HUES64 (cell line): ENCODE data around the gene MIB1.
A peak's percentile ranks its signal among the peaks of the same experiment; 100 is the strongest.

ENCODE experiments used
- H3K27ac ChIP-seq: 2 replicates; pipeline ENCODE4 v1.7.0; 2013; ENCODE audit warnings: low read depth, low read length, inconsistent platforms
- H3K27me3 ChIP-seq: 2 replicates; pipeline ENCODE4 v1.6.1; 2013; ENCODE audit warnings: mild to moderate bottlenecking, low read length; ENCODE audit not compliant: insufficient read depth
- H3K36me3 ChIP-seq: 2 replicates; pipeline ENCODE4 v1.6.1; 2013; ENCODE audit warnings: mild to moderate bottlenecking, low read length; ENCODE audit not compliant: insufficient read depth
- H3K4me1 ChIP-seq: 2 replicates; pipeline ENCODE4 v1.6.1; 2013; ENCODE audit warnings: mild to moderate bottlenecking, low read length, moderate library complexity; ENCODE audit not compliant: insufficient read depth
- H3K4me3 ChIP-seq: 2 replicates; pipeline ENCODE4 v1.5.1; 2013; ENCODE audit warnings: mild to moderate bottlenecking, low read length, moderate library complexity
- H3K9ac ChIP-seq: 2 replicates; pipeline ENCODE4 v1.6.1; 2013; ENCODE audit warnings: mild to moderate bottlenecking, low read depth, low read length
- H3K9me3 ChIP-seq: 2 replicates; pipeline ENCODE4 v1.6.1; 2013; ENCODE audit warnings: low read depth, low read length; ENCODE audit not compliant: insufficient read depth
- WGBS: fragments of 150-250, 120-280 bp; methylation state at CpG from one replicate; pipeline ENCODE4 v1.1.7; 2013; ENCODE audit warnings: missing lambda C conversion rate; 5-methylcytosine and 5-hydroxymethylcytosine counted together

Gene MIB1

DNA sequence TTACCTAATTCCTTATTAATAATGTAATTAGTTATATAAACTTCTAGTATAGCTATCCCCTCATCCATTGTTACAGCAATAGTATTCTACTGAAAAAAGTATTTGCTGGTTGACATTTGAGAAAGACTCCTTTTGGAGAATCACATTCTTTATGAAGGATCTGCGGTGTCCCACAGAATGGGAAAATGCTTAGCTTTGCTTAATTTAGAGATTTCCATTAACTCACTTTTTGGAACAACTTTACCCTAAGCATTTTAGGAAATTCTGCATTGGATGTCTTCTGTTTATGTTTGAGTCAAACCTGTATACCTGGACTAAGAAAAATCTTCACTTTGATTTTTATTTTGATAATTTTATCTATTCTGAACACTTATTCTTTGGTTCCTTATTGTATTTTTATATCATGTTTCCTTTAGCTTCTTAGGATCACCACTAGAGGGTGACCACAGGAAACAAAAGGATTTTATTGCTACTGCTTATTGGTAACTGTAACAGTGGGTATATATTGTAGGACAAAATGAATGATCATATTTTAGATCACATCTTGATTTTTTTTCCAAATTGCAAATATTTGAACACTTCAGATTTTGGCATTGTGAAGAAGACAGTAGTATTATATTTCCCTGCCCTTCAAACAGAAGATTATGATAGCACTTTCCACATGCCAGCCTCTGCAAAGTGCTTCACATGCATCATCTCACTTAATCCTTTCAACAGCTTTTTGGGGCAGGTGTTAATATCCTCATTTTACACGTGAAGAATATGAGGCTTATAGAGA is 79.6 kb downstream of the MIB1 start:
- peaks cover 89% of the 10 kb centered on the region for H3K36me3 ChIP-seq
- no peak overlapping the region for H3K9ac ChIP-seq
- no peak overlapping the region for H3K27ac ChIP-seq
- WGBS = 93% methylated on average over 2 of the region's 2 CpGs
- peaks cover 4% of the 10 kb centered on the region; the same call in 1 of the 2 replicates for H3K4me1 ChIP-seq
- no peaks in the 10 kb centered on the region for H3K9me3 ChIP-seq
- no peaks in the 10 kb centered on the region for H3K27me3 ChIP-seq
- no peak overlapping the region for H3K4me3 ChIP-seq

DNA sequence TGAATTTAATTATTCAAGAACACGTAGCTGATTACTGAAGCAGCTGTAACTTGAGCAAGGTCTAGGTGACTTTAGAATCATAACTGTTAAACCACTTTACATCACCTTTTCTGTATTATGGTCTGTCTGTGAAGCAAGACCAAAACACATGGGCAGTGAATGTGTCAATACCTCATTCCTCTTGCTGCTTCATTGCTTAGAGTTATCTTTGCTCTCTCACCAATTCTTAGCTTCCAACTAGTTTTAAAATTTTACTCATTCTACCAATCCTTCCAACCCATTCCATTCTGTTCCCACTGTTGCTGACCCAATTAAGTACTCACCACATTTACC is 80.2 kb downstream of the MIB1 start:
- no peak overlapping the region for H3K9ac ChIP-seq
- no peak overlapping the region for H3K27ac ChIP-seq
- no peak overlapping the region for H3K4me3 ChIP-seq
- H3K9me3 ChIP-seq = no peaks in the 10 kb centered on the region
- peaks cover 9% of the 10 kb centered on the region for H3K4me1 ChIP-seq
- H3K36me3 ChIP-seq = peaks cover 84% of the 10 kb centered on the region
- WGBS = 100% methylated on average over 1 of the region's 1 CpG
- H3K27me3 ChIP-seq = no peaks in the 10 kb centered on the region

GRCh38 chr18:21823848-21824247 is 83.3 kb downstream of the MIB1 start:
- 94% methylated on average over 2 of the region's 3 CpGs for WGBS
- Histone ChIP-seq H3K9ac (no peak overlapping the region), H3K9me3 (no peaks in the 10 kb centered on the region)

GRCh38 chr18:21826196-21826595 is 85.6 kb downstream of the MIB1 start:
- Histone ChIP-seq H3K27ac (no peak overlapping the region), H3K9me3 (no peaks in the 10 kb centered on the region), H3K27me3 (no peaks in the 10 kb centered on the region), H3K9ac (no peak overlapping the region), H3K4me1 (peaks cover 24% of the 10 kb centered on the region), H3K4me3 (no peak overlapping the region), H3K36me3 (peaks cover 35% of the 10 kb centered on the region; the same call in 1 of the 2 replicates)
- WGBS = 94% methylated on average over 3 of the region's 3 CpGs

More at GRCh38 chr18:21823848-21824247, 83.3 kb downstream of the MIB1 start:
- H3K36me3 ChIP-seq = peaks cover 59% of the 10 kb centered on the region
- H3K27ac ChIP-seq = no peak overlapping the region
- H3K27me3 ChIP-seq = no peaks in the 10 kb centered on the region
- no peak overlapping the region for H3K4me3 ChIP-seq
- peaks cover 15% of the 10 kb centered on the region for H3K4me1 ChIP-seq

- Histone ChIP-seq H3K9ac (no peak overlapping the region), H3K4me1 (peaks cover 24% of the 10 kb centered on the region), H3K4me3 (no peak overlapping the region), H3K36me3 (peaks cover 33% of the 10 kb centered on the region; the same call in 1 of the 2 replicates), H3K27ac (no peak overlapping the region), H3K9me3 (no peaks in the 10 kb centered on the region), H3K27me3 (no peaks in the 10 kb centered on the region)
- WGBS = 98% methylated on average over 3 of the region's 4 CpGs
Measured at GRCh38 chr18:21826641-21827302, 86.2 kb downstream of the MIB1 start.

- H3K27ac ChIP-seq = no peak overlapping the region
- no peaks in the 10 kb centered on the region for H3K27me3 ChIP-seq
- H3K4me3 ChIP-seq = no peak overlapping the region
- H3K9ac ChIP-seq = no peak overlapping the region
- WGBS = 88% methylated on average over 3 of the region's 3 CpGs
- peaks cover 17% of the 10 kb centered on the region for H3K4me1 ChIP-seq
- H3K36me3 ChIP-seq = peaks cover 14% of the 10 kb centered on the region
- no peaks in the 10 kb centered on the region for H3K9me3 ChIP-seq
Measured at GRCh38 chr18:21830532-21830931, 89.9 kb downstream of the MIB1 start.

GRCh38 chr18:21831413-21831831 is 90.8 kb downstream of the MIB1 start:
- no peaks in the 10 kb centered on the region for H3K9me3 ChIP-seq
- peak overlapping the region; percentile 39 for H3K27ac ChIP-seq
- peaks cover 9% of the 10 kb centered on the region; the same call in 1 of the 2 replicates for H3K4me1 ChIP-seq
- WGBS = 93% methylated on average over 5 of the region's 5 CpGs
- no peak overlapping the region for H3K9ac ChIP-seq
- peaks cover 14% of the 10 kb centered on the region for H3K36me3 ChIP-seq
- H3K27me3 ChIP-seq = no peaks in the 10 kb centered on the region
- H3K4me3 ChIP-seq = no peak overlapping the region

DNA sequence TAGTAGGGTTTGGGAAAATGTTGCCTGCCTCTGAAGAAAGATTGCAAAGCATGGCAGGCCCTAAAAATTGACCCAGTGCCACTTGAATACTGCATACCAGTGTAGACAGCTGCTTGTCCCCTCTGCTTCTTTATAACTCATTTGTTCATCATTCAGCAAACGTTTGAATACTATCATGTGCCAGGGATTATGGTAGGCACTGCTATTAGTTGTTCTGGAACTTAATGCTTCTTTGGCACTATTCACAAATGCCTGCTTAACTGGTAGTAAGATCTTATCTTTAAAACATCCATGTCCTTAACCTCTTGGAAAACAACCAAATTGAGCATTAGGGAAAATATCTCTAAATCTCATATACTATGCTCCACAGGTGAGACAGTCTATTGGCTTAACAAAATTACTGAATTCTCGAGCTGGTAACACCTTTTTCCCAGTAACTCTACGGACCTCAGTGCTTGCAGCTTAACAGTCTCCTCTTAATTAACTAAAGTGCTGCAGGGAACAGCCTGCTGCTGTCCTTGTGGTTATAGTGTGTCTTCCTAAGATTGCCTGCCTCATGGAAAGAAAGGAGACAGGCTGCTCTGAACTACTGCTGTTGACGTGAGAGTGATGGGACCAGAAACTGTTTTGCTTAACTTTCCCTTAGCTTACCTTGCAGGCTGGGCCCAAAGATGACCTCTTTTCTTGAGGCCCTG is 93.2 kb downstream of the MIB1 start:
- H3K9ac ChIP-seq = no peak overlapping the region
- no peak overlapping the region for H3K4me3 ChIP-seq
- peaks cover 9% of the 10 kb centered on the region; the same call in 1 of the 2 replicates for H3K4me1 ChIP-seq
- H3K9me3 ChIP-seq = no peaks in the 10 kb centered on the region
- no peak overlapping the region for H3K27ac ChIP-seq
- H3K36me3 ChIP-seq = peaks cover 21% of the 10 kb centered on the region
- 90% methylated on average over 4 of the region's 4 CpGs for WGBS
- H3K27me3 ChIP-seq = no peaks in the 10 kb centered on the region

GRCh38 chr18:21834299-21834660 is 93.7 kb downstream of the MIB1 start:
- 97% methylated on average over 3 of the region's 3 CpGs for WGBS
- Histone ChIP-seq H3K27ac (no peak overlapping the region), H3K4me1 (peaks cover 9% of the 10 kb centered on the region; the same call in 1 of the 2 replicates), H3K9ac (no peak overlapping the region), H3K9me3 (no peaks in the 10 kb centered on the region), H3K36me3 (peaks cover 25% of the 10 kb centered on the region), H3K27me3 (no peaks in the 10 kb centered on the region), H3K4me3 (no peak overlapping the region)

DNA sequence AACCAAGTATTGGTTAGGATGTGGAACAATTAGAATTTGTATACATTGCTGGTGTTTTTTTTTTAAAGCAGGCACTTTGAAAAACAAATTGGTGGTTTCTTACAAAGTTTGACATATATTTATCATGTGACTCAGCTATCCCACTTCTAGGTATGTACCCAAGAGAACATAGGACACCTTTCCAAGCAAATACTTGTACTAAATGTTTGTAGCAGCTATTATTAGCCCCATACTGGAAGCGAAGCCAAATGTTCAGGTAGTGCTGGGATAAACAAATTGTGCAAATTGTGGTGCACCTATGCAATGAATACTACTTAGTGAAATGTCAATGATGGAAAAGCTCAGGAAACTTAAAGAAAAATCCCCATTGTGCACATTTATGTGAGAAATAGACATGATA is 101.0 kb downstream of the MIB1 start:
- H3K4me1 ChIP-seq = no peaks in the 10 kb centered on the region
- H3K4me3 ChIP-seq = no peak overlapping the region
- H3K9me3 ChIP-seq = no peaks in the 10 kb centered on the region
- 100% methylated on average over 1 of the region's 1 CpG for WGBS
- no peaks in the 10 kb centered on the region for H3K27me3 ChIP-seq
- no peak overlapping the region for H3K27ac ChIP-seq
- peaks cover 70% of the 10 kb centered on the region for H3K36me3 ChIP-seq
- no peak overlapping the region for H3K9ac ChIP-seq

GRCh38 chr18:21843341-21843740 is 102.7 kb downstream of the MIB1 start:
- no peak overlapping the region for H3K27ac ChIP-seq
- no peaks in the 10 kb centered on the region for H3K9me3 ChIP-seq
- H3K4me1 ChIP-seq = no peaks in the 10 kb centered on the region
- no peak overlapping the region for H3K4me3 ChIP-seq
- H3K36me3 ChIP-seq = peaks cover 80% of the 10 kb centered on the region
- H3K9ac ChIP-seq = no peak overlapping the region
- 100% methylated on average over 1 of the region's 2 CpGs for WGBS
- no peaks in the 10 kb centered on the region for H3K27me3 ChIP-seq
